Smooth muscle cell (in vitro differentiated cells): ENCODE results near the gene WWOX. TPM values are rescaled to one million over a fixed set of nuclear protein-coding genes. Genes with fewer than 3 reads are reported as not detected.

Source experiments
- DNase-seq: peaks from one replicate; lab custom pipeline; 2025; ENCODE audit not compliant: unreplicated experiment; lab: John Stamatoyannopoulos, UW
- H2AFZ ChIP-seq: fragments of 200-600 bp; sonication (generic); 2 replicates; pipeline ENCODE4 v1.6.0; 2016; ENCODE audit warnings: antibody characterized with exemption, low read depth, mild to moderate bottlenecking
- H3F3A ChIP-seq: fragments of 200-600 bp; sonication (generic); 2 replicates; pipeline ENCODE4 v1.6.0; 2017; ENCODE audit warnings: antibody characterized with exemption, low read depth
- H3K27ac ChIP-seq: fragments of 200-600 bp; sonication (generic); 2 replicates; pipeline ENCODE4 v1.5.1; 2016; ENCODE audit warnings: low read depth, mild to moderate bottlenecking
- H3K27me3 ChIP-seq: fragments of 200-600 bp; sonication (generic); 2 replicates; pipeline ENCODE4 v1.6.1; 2016; ENCODE audit warnings: low read depth, mild to moderate bottlenecking
- H3K36me3 ChIP-seq: fragments of 200-600 bp; sonication (generic); 2 replicates; pipeline ENCODE4 v1.5.1; 2016; ENCODE audit warnings: low read depth
- H3K4me1 ChIP-seq: fragments of 200-600 bp; sonication (generic); 2 replicates; pipeline ENCODE4 v1.5.1; 2016; ENCODE audit warnings: low read depth
- H3K4me2 ChIP-seq: fragments of 200-600 bp; sonication (generic); 2 replicates; pipeline ENCODE4 v1.6.0; 2016; ENCODE audit warnings: mild to moderate bottlenecking
- H3K4me3 ChIP-seq: fragments of 200-600 bp; sonication (generic); 2 replicates; pipeline ENCODE4 v1.5.1; 2016; ENCODE audit warnings: mild to moderate bottlenecking
- H3K79me2 ChIP-seq: fragments of 200-600 bp; sonication (generic); 2 replicates; pipeline ENCODE4 v1.6.0; 2016; ENCODE audit warnings: low read depth, mild to moderate bottlenecking
- H3K9ac ChIP-seq: fragments of 200-600 bp; sonication (generic); 2 replicates; pipeline ENCODE4 v1.6.0; 2016; ENCODE audit warnings: low read depth
- H3K9me3 ChIP-seq: fragments of 200-600 bp; sonication (generic); replicated peaks from 2 replicates; pipeline ENCODE4 v1.5.1; 2016; ENCODE audit warnings: low read depth
- H4K20me1 ChIP-seq: fragments of 200-600 bp; sonication (generic); 2 replicates; pipeline ENCODE4 v1.6.0; 2016; ENCODE audit warnings: low read depth
- WGBS: methylation state at CpG from one replicate; pipeline ENCODE4 v1.1.7; 2016; ENCODE audit warnings: low lambda C conversion rate; 5-methylcytosine and 5-hydroxymethylcytosine counted together
- polyA plus RNA-seq: library from polyadenylated mRNA; unstranded; fragments of >200 nt; fragmentation: Nextera tagmentation; extraction: Ambion mirVana; gene quantifications from 2 replicates; pipeline ENCODE4 v1.2.1, GENCODE V29; 2016
- total RNA-seq: library from RNA; depleted of rRNA; stranded (reverse); fragments of >200 nt; gene quantifications from 2 replicates; pipeline ENCODE4 v1.2.3, GENCODE V29; 2014
- TF ChIP-seq, protein P1 (sequence below): fragments of 200-600 bp; sonication (generic); IDR thresholded peaks from 2 replicates; pipeline ENCODE4 v1.5.1; 2017; ENCODE audit warnings: borderline replicate concordance, mild to moderate bottlenecking, antibody characterized with exemption; ENCODE audit not compliant: insufficient read depth, poor library complexity, severe bottlenecking

The WWOX gene
- total and polyA plus RNA-seq, 2 experiments from 2014 or later, result 7.5 to 14.0 TPM

GRCh38 chr16:78605548-78606101, 506.2 kb downstream of the WWOX start:
- no peak for DNase-seq
- H3K4me1 ChIP-seq, result peaks cover 37% of the 10 kb centered on the region
- H3K9me3 ChIP-seq, result no peaks in the 10 kb centered on the region
- WGBS, result 90% methylated on average over 6 of the region's 6 CpGs
- no peaks in the 10 kb centered on the region for H3K79me2 ChIP-seq
- H3F3A ChIP-seq, result no peaks in the 10 kb centered on the region
- H2AFZ ChIP-seq, result no peak overlapping the region
- TF ChIP-seq, protein P1, sequence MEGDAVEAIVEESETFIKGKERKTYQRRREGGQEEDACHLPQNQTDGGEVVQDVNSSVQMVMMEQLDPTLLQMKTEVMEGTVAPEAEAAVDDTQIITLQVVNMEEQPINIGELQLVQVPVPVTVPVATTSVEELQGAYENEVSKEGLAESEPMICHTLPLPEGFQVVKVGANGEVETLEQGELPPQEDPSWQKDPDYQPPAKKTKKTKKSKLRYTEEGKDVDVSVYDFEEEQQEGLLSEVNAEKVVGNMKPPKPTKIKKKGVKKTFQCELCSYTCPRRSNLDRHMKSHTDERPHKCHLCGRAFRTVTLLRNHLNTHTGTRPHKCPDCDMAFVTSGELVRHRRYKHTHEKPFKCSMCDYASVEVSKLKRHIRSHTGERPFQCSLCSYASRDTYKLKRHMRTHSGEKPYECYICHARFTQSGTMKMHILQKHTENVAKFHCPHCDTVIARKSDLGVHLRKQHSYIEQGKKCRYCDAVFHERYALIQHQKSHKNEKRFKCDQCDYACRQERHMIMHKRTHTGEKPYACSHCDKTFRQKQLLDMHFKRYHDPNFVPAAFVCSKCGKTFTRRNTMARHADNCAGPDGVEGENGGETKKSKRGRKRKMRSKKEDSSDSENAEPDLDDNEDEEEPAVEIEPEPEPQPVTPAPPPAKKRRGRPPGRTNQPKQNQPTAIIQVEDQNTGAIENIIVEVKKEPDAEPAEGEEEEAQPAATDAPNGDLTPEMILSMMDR, result no peak
- no peaks in the 10 kb centered on the region for H4K20me1 ChIP-seq
- H3K27me3 ChIP-seq, result peaks cover 11% of the 10 kb centered on the region
- H3K36me3 ChIP-seq, result no peaks in the 10 kb centered on the region
- H3K4me2 ChIP-seq, result no peak overlapping the region
- H3K9ac ChIP-seq, result no peak overlapping the region
- H3K27ac ChIP-seq, result no peak overlapping the region
- H3K4me3 ChIP-seq, result no peak overlapping the region

DNA sequence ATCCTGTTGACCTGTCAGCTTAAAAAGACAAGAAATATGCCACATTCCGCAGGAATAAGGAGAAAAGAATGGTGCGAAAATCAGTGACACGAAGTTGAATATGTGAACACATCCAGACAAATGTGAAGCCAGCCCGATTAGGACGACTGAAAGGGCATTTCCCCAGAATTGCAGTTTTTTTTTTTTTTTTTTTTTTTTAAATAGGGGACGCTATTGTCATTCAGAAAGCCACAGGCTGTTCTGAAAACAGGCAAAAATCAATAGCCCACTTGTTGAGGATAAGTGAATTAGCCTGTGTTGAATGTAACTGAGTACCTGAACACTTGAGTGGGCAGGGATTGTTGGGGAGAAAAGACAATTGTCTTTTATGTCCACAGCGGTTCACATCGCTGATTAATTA, 507.1 kb downstream of the WWOX start:
- no peaks in the 10 kb centered on the region for H3K36me3 ChIP-seq
- peaks cover 10% of the 10 kb centered on the region for H3K27me3 ChIP-seq
- TF ChIP-seq, protein P1, result no peak
- no peaks in the 10 kb centered on the region for H3F3A ChIP-seq
- H3K9me3 ChIP-seq, result no peaks in the 10 kb centered on the region
- no peaks in the 10 kb centered on the region for H4K20me1 ChIP-seq
- no peak overlapping the region for H3K4me2 ChIP-seq
- H3K4me1 ChIP-seq, result peaks cover 37% of the 10 kb centered on the region
- 67% methylated on average over 8 of the region's 8 CpGs for WGBS
- no peak overlapping the region for H3K9ac ChIP-seq
- no peak overlapping the region for H3K4me3 ChIP-seq
- DNase-seq, result no peak
- no peak overlapping the region for H2AFZ ChIP-seq
- H3K79me2 ChIP-seq, result no peaks in the 10 kb centered on the region
- H3K27ac ChIP-seq, result no peak overlapping the region

- Histone ChIP-seq H3K79me2 (no peaks in the 10 kb centered on the region), H3K4me3 (no peak overlapping the region), H3K36me3 (no peaks in the 10 kb centered on the region), H3K4me1 (peaks cover 37% of the 10 kb centered on the region), H3F3A (no peaks in the 10 kb centered on the region), H3K9me3 (no peaks in the 10 kb centered on the region), H2AFZ (no peak overlapping the region), H3K27ac (no peak overlapping the region), H4K20me1 (no peaks in the 10 kb centered on the region), H3K27me3 (peaks cover 5% of the 10 kb centered on the region), H3K4me2 (peak overlapping the region; percentile 66), H3K9ac (no peak overlapping the region)
- WGBS, result 87% methylated on average over 5 of the region's 5 CpGs
- DNase-seq, result no peak
- TF ChIP-seq, protein P1, result no peak
Measured at GRCh38 chr16:78607022-78607421, 507.6 kb downstream of the WWOX start.

- peaks cover 1% of the 10 kb centered on the region for H3K27me3 ChIP-seq
- no peaks in the 10 kb centered on the region for H3K36me3 ChIP-seq
- no peaks in the 10 kb centered on the region for H4K20me1 ChIP-seq
- H3K79me2 ChIP-seq, result no peaks in the 10 kb centered on the region
- H3K9ac ChIP-seq, result no peak overlapping the region
- no peaks in the 10 kb centered on the region for H3K9me3 ChIP-seq
- peak overlapping the region; percentile 66 for H3K4me2 ChIP-seq
- 26% methylated on average over 6 of the region's 6 CpGs for WGBS
- H3K27ac ChIP-seq, result no peak overlapping the region
- H3K4me1 ChIP-seq, result peaks cover 37% of the 10 kb centered on the region
- TF ChIP-seq, protein P1, result no peak
- H3F3A ChIP-seq, result no peaks in the 10 kb centered on the region
- H2AFZ ChIP-seq, result no peak overlapping the region
- no peak for DNase-seq
- no peak overlapping the region for H3K4me3 ChIP-seq
Measured at GRCh38 chr16:78607465-78607864, 508.0 kb downstream of the WWOX start.
